Middle frontal gyrus (tissue), 1 donor: ENCODE data around the gene FUNDC2.

Experiments
- DNase-seq: peaks from one replicate; pipeline ENCODE4 v3.0.0-alpha.2; 2015; ENCODE audit warnings: low spot score; ENCODE audit errors: extremely low spot score

FUNDC2 gene

DNA sequence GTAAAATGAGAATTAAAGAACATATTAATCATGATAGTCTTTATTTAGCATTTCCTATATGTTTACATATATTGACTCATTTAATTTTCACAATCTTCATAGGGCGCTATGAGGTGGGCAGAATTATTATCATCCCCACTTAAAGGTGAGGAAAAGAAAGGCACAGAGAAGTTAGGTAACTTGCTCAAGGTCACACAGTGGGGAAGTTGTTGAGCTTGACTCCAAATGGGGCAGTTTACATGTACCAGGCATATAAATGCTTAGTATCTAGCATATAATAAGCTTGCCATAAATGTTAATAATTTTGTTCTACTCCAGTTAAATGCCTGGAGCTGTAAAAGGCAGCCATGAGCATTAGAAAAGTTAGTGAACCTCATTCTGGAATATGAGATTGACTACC is 42.8 kb downstream of the FUNDC2 start:
- DNase-seq = no peak

DNA sequence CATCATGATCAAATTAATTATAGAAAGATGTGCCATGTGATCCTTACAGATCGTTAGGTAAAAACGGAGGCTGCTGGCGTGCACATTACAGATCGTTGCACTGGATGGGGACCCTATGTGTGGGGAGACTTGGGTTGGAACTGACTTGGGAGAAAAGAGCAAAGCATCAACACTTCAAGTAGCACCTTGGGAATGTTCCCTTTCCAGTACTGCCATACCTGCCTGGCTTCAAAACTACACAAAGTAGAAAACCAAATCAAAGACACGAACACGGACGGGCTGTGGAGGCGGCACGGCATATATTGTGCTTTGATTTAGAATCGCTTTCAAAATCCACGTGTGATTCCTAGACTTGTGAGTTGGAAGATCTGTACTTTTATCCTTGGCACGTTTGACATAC is 43.4 kb downstream of the FUNDC2 start:
- DNase-seq = no peak

DNA sequence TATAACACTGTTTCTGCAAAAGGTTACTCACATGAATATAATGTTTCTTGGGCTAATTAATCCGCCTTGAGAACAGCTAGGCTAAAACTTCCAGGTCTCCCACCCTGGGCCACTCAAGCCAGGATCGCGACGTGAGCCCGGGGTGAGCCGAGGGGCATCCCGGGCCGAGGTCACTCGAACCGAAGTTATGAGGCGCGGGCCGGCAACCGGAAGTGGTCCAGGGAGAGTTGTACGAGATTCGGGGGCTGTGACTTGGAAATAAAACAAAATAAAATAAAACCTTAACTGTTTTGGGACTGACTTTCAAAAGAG is 44.0 kb downstream of the FUNDC2 start:
- no peak for DNase-seq

DNA sequence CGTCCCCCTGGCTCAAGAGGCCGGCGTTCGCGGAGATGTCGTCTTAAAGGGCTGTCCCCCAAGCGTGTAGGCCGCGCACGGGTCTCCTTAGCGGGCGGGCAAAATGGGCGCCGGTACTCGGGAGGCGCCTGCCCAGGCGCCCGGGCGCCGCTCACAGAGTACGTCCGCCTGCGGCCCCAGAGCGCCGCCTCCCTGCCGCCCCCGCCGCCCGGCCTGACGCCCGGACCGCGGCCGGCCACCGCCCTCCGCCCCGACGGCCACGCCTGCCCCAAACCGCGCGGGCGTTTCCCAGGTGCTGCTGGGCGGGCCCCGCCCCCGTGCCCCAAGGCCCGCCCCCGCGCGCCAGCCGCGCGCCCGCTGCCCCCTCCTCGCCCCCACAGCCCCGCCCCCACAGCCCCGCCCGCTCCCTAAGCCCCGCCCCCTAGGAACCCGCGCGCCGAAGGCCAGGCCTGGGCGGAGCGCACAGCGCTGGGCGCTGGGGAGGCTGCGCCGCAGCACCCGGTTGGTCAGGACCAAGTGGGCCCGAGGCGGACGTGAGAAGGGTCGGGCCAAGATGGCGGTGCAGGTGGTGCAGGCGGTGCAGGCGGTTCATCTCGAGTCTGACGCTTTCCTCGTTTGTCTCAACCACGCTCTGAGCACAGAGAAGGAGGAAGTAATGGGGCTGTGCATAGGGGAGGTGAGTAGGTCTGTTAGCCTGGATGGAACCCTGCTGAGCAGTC is 44.5 kb downstream of the FUNDC2 start, which contains the start of the genes BRCC3, CMC4 and MTCP1:
Gene BRCC3 (plus strand): TSS at position 534 of the 719 bp plus-strand sequence. CDS start 20 bp downstream, at position 554.
Gene CMC4 (minus strand): TSS at position 162 of the 719 bp plus-strand sequence. CDS start 7,113 bp downstream, outside the sequence.
Gene MTCP1 (minus strand): TSS at position 162 of the 719 bp plus-strand sequence. CDS start 5,126 bp downstream, outside the sequence.
- DNase-seq = peak; percentile 62

DNA sequence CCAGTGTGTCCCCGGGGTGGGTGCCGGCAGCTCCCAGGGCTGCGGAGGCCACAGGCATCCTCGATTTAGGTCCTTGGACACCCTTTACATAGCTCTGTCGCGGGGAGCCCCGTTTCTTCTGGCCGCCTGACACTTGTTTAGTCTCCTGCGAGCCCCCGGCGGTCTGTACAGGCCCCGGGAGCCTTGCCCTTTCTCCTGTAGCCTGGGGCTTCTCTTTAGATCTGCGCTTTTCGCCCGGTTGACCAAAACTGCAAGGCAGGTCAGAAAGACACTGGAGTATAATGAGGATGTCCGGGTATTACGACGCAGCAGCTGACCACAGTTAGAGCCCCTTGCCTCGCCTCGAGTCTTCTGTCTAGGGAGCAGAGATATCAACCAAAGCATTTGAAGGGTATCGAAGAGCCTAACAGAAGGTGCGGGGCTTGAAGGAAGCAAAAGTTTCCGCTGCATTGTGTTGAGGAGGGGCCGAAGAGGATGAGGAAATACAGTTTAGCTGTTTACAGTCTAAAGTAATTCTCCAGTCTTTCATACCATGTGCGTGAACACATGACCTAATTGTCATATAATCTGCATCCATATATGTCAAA is 45.1 kb downstream of the FUNDC2 start:
- DNase-seq = no peak

DNA sequence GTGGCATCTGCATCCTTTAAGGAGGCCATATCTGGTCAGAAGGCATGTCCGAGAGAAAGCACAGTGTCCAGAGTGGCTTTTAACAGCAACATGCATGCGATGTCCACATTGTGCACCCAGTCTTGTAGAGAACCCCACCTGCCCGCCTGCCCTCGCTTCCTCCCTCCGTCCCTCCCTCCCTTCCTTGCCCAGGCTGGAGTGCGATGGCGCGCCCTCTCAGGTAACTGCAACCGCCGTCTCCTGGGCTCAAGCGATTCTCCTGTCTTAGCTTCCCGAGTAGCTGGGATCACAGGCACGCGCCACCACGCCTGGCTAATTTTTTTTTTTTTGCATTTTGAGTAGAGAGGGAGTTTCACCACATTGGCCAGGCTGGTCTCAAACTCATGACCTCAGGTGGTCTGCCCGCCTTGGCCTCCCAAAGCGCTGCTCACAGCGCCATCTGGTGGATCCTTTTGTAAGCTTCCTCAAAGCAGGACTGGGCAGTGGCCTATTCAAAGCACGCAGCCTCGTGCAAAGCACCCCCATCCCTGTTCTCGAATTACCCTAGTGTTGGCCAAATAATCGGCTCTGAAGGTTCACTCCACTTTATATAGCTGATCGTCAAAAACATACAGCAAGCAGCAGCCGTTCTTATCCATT is 59.7 kb downstream of the FUNDC2 start:
- DNase-seq = no peak

DNA sequence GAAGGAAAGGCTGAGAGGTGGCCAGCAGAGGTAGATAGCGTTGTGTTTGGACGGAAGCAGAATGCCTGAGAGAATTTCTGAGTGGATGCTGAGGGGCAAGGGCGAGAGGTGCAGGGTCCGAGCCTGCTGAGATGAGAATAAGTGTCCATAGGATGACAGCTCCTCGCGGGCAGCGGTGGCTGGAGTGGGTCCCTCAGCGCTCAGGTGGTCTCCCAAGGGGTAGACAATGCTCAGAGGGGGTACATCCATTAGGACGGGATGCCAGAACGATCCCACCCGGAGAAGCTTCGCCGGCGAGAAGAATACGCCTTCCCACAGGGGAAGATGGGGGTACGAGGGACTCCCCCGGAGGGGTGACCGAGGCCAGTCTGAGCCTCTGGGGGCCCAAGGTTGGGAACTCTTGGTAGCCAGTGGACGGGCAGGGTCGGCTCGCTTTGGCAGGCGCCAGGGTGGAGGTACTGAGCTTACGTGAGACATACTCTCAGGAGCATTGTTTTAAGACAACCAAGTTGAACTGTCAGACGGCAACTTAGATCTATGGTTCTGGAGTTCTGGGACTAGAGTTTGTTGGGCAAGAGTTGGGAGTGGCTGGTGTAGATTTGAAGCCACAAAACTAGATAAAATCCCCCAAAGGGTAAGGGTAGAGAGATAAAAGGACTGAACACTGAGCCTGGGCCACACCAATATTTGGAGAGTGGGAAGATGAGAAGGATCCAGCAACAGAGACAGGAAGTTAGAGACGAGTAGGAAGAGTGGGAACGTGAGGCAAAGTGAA is 60.5 kb downstream of the FUNDC2 start:
- DNase-seq = no peak

DNA sequence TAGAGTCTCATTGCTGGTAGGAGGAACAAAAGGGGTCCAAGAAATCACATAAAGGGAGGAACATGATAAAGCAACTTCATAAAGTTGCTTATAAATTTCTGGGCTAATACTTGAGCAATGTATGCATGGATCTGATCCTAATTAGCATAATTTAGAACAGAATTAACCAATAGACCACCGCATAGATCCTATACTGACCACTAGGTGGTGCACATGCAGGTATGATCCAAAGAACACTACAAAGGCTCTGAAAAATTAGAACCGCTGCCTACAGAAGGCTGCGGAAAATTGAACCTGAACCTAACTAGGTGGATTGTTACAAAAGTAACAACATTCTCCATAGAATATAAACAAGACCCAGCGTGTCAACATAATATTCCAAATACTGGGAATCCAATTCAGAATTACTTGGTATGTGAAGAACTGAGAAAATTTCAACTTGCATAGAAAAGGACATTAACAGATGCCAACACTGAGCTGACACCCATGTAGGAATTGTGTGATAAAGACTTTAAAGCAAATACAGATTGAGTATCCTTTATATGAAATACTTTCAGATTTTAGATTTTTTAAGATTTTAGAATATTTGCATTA is 67.9 kb downstream of the FUNDC2 start:
- no peak for DNase-seq

DNA sequence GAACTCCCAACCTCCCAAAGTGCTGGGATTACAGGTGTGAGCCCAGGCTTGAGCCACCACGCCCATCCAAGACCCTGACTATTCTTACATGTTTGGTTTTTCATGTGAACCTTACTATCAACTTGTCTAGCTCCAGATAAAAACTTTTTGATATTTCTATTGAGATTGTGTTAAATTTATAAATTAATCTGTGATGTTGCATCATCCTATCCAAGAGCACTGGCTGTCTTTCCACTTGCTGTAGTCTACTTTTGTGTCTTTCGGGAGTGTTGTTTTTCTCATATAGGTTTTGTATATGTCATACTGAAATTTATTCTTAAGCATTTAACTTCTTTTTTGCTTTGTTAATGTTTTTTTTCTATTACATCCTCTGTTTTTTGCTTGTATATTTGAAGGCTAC is 79.3 kb downstream of the FUNDC2 start:
- no peak for DNase-seq

DNA sequence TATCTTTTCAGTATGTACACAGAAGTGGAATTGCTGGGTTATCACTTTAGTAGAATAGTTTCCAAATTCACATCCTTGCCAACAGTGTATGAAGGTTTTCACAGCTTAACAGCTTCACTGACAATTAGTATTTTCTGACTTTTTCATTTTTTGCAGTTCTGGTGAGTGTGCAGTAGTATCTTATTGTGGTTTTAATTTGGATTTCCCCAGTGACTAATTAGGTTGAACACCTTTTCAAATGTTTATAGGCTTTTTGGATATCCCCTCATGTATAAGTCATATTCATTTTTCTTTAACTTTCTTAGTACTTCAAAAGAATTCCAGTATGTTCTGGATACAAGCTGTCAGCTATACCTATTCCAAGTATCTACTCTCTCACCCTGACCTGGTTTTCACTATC is 81.8 kb downstream of the FUNDC2 start:
- no peak for DNase-seq
